Measurements from ENCODE around the gene UBE2J2. TPM values are rescaled to one million over a fixed set of nuclear protein-coding genes. Genes with fewer than 3 reads are reported as not detected.
A peak's percentile ranks its signal among the peaks of the same experiment; 100 is the strongest.

Gene UBE2J2
- total RNA-seq, 2 donors from 2014 or later = 23.6 to 39.2 TPM

- H3K27me3 ChIP-seq = no peaks in the 10 kb centered on the region
- intact Hi-C loops (cut with DNase I) = no loop called here
- peak overlapping the region; percentile 52 to 97 (median 77) for H3K27ac ChIP-seq
- H3K4me3 ChIP-seq = peak overlapping the region; percentile 9 to 26
- H3K9me3 ChIP-seq = no peaks in the 10 kb centered on the region
- H3K36me3 ChIP-seq (replicated peaks in 1 of 2; ENCODE audit: insufficient read depth in 1 of 2, low read depth in 2 of 2) = peaks cover 0 to 8% of the 10 kb centered on the region in 2 donors
- peaks cover 51% of the 10 kb centered on the region for H3K4me1 ChIP-seq
- DNase-seq (peak; percentile 36 to 50 (median 40)), ATAC-seq (peak; percentile 1)
- 0 to 20% methylated on average over 1 to 78 of the region's 83 CpGs for WGBS, 2 donors
- TF ChIP-seq POLR2A (IDR thresholded peaks at IDR 0.05) (no peak), CTCF (IDR thresholded peaks at IDR 0.05) (no peak)
Measured at GRCh38 chr1:1307261-1307922, 33.7 kb upstream of the UBE2J2 start.

GRCh38 chr1:1306661-1307260 lies 33.1 kb upstream of the UBE2J2 start:
- Histone ChIP-seq H3K9me3 (no peaks in the 10 kb centered on the region), H3K27ac (peak overlapping the region in 2 of 4 donors; percentile 52 to 97)
- 18 to 27% methylated on average over 20 to 27 of the region's 27 CpGs for WGBS, 2 donors

GRCh38 chr1:1306070-1306660 lies 32.5 kb upstream of the UBE2J2 start:
- Histone ChIP-seq H3K4me3 (no peak overlapping the region), H3K36me3 (replicated peaks in 1 of 2; ENCODE audit: insufficient read depth in 1 of 2, low read depth in 2 of 2) (no peaks in the 10 kb centered on the region), H3K27me3 (no peaks in the 10 kb centered on the region), H3K9me3 (no peaks in the 10 kb centered on the region), H3K27ac (peak overlapping the region in 2 of 4 donors; percentile 72 to 81), H3K4me1 (peaks cover 51% of the 10 kb centered on the region)
- DNase-seq (no peak), ATAC-seq (no peak)
- TF ChIP-seq CTCF (IDR thresholded peaks at IDR 0.05) = no peak
- intact Hi-C loops (cut with DNase I) = no loop called here
- 51 to 85% methylated on average over 3 to 10 of the region's 11 CpGs for WGBS, 2 donors

More at GRCh38 chr1:1306661-1307260, 33.1 kb upstream of the UBE2J2 start:
- Histone ChIP-seq H3K36me3 (replicated peaks in 1 of 2; ENCODE audit: insufficient read depth in 1 of 2, low read depth in 2 of 2) (peaks cover 0 to 5% of the 10 kb centered on the region in 2 donors), H3K27me3 (no peaks in the 10 kb centered on the region), H3K4me3 (peak overlapping the region; percentile 9 to 26), H3K4me1 (peaks cover 51% of the 10 kb centered on the region)
- ATAC-seq (no peak), DNase-seq (no peak)
- intact Hi-C loops (cut with DNase I) = no loop called here
- TF ChIP-seq CTCF (IDR thresholded peaks at IDR 0.05) = no peak
- TF ChIP-seq POLR2A (IDR thresholded peaks at IDR 0.05) = no peak

- TF ChIP-seq POLR2A (IDR thresholded peaks at IDR 0.05) = no peak
- TF ChIP-seq CTCF (IDR thresholded peaks at IDR 0.05) = no peak
- peak overlapping the region; percentile 15 to 81 (median 52) for H3K27ac ChIP-seq
- no peak overlapping the region for H3K4me3 ChIP-seq
- H3K27me3 ChIP-seq = no peaks in the 10 kb centered on the region
- intact Hi-C loops (cut with DNase I) = no loop called here
- no peaks in the 10 kb centered on the region for H3K36me3 ChIP-seq (replicated peaks in 1 of 2; ENCODE audit: insufficient read depth in 1 of 2, low read depth in 2 of 2)
- H3K9me3 ChIP-seq = no peaks in the 10 kb centered on the region
- 37% methylated on average over 25 of the region's 25 CpGs; no CpG with 5 or more reads in 1 of the 2 donors for WGBS, 2 donors
- DNase-seq (peak in 3 of 4 donors; percentile 53 to 66 (median 59)), ATAC-seq (no peak)
- H3K4me1 ChIP-seq = peaks cover 48% of the 10 kb centered on the region
Measured at GRCh38 chr1:1305300-1306069, 31.8 kb upstream of the UBE2J2 start.

Measured in body of pancreas (tissue), 4 donors.